Measurements from ENCODE around the gene EGLN1. TPM values are rescaled to one million over a fixed set of nuclear protein-coding genes. Genes with fewer than 3 reads are reported as not detected.

The EGLN1 gene
- total and polyA plus RNA-seq, 10 of the 15 experiments (the other 5 are each of a cell fraction or from before 2014, with no cell fraction given) = 2.4 to 46.6 (median 8.7) TPM

DNA sequence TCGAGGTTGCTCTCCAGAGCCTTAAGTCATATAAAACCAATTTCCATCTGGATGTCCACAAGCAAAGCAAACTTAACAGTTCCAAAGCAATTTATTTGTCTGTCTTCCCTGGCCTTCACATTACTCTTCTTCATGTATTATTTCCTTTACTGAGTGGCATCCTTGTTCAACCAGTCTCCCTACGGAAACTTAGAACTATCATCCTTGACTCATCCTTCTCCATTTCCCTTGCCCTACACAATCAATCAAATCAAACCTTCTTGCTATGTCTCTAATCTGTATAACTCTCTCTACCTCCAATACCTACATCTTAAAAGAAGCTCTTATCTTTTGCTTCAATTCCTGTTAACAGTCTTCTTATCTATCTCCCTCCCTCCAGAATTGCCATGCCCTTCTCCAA is 25.4 kb downstream of the EGLN1 start:
- Histone ChIP-seq H3K36me3 (ENCODE audit: control insufficient read depth in 2 of 2, insufficient read depth in 2 of 2, low read length in 1 of 2) (peaks cover 0 to 5% of the 10 kb centered on the region in 2 experiments; a peak in 1 of 4 replicates), H3K4me2 (ENCODE audit: control insufficient read depth, insufficient read depth) (no peak overlapping the region), H3K27ac (ENCODE audit: control insufficient read depth, insufficient read depth) (no peak overlapping the region), H2AFZ (ENCODE audit: control insufficient read depth, low read depth, low read length) (no peak overlapping the region), H3K27me3 (replicated peaks in 1 of 2; ENCODE audit: control insufficient read depth in 2 of 2, insufficient read depth in 2 of 2, low read length in 1 of 2) (no peaks in the 10 kb centered on the region), H3K4me3 (no peak overlapping the region), H4K20me1 (ENCODE audit: control insufficient read depth, insufficient read depth) (no peaks in the 10 kb centered on the region; the same call in 1 of the 2 replicates), H3K79me2 (ENCODE audit: control insufficient read depth, insufficient read depth, low read length) (peaks cover 28% of the 10 kb centered on the region), H3K4me1 (ENCODE audit: control insufficient read depth, insufficient read depth, low read length) (no peaks in the 10 kb centered on the region), H3K9me3 (replicated peaks; ENCODE audit: control insufficient read depth, insufficient read depth, low read length) (no peaks in the 10 kb centered on the region), H3K9ac (ENCODE audit: control insufficient read depth, insufficient read depth, low read length) (no peak overlapping the region)
- POLR2A ChIA-PET = no interaction called here
- ATAC-seq (no peak), DNase-seq (ENCODE audit: low read depth, low spot score) (no peak), FAIRE-seq (no peak)
- RAD21 ChIA-PET (ENCODE audit: unreplicated experiment) = no interaction called here
- intact Hi-C loops (cut with micrococcal nuclease; ENCODE audit: unreplicated experiment) = no loop called here
- SMC1A ChIA-PET (ENCODE audit: uncharacterized antibody, unreplicated experiment) = interaction anchor here (0.5 kb wide), 1 partner anchor 13 kb away, joined by 3 read pairs; no protein-coding TSS in a partner anchor
- in situ Hi-C loops (cut with MboI) = no loop called here
- TF ChIP-seq RFX5 (IDR thresholded peaks at IDR 0.05; ENCODE audit: low read depth, low read length) (no peak), NBN (IDR thresholded peaks at IDR 0.05) (no peak), ZSCAN29 (IDR thresholded peaks at IDR 0.05) (no peak), KDM1A (IDR thresholded peaks at IDR 0.05; ENCODE audit: borderline replicate concordance) (no peak), ATF7 (IDR thresholded peaks at IDR 0.05; ENCODE audit: low read depth) (no peak), PML (IDR thresholded peaks at IDR 0.05; ENCODE audit: low read length) (no peak), HCFC1 (IDR thresholded peaks at IDR 0.05; ENCODE audit: low read length) (no peak), BMI1 (IDR thresholded peaks at IDR 0.05; ENCODE audit: borderline replicate concordance) (no peak), STAT1 (conservative IDR thresholded peaks at IDR 0.05) (no peak), SMARCA5 (IDR thresholded peaks at IDR 0.05) (no peak), IKZF2 (IDR thresholded peaks at IDR 0.05) (no peak), ZNF622 (IDR thresholded peaks at IDR 0.05) (no peak), SREBF2 (IDR thresholded peaks at IDR 0.05; ENCODE audit: low read length) (no peak), WRNIP1 (IDR thresholded peaks at IDR 0.05; ENCODE audit: borderline replicate concordance, low read depth, low read length) (no peak), TARDBP (IDR thresholded peaks at IDR 0.05; ENCODE audit: borderline replicate concordance) (no peak)
- TF ChIP-seq, protein P1, sequence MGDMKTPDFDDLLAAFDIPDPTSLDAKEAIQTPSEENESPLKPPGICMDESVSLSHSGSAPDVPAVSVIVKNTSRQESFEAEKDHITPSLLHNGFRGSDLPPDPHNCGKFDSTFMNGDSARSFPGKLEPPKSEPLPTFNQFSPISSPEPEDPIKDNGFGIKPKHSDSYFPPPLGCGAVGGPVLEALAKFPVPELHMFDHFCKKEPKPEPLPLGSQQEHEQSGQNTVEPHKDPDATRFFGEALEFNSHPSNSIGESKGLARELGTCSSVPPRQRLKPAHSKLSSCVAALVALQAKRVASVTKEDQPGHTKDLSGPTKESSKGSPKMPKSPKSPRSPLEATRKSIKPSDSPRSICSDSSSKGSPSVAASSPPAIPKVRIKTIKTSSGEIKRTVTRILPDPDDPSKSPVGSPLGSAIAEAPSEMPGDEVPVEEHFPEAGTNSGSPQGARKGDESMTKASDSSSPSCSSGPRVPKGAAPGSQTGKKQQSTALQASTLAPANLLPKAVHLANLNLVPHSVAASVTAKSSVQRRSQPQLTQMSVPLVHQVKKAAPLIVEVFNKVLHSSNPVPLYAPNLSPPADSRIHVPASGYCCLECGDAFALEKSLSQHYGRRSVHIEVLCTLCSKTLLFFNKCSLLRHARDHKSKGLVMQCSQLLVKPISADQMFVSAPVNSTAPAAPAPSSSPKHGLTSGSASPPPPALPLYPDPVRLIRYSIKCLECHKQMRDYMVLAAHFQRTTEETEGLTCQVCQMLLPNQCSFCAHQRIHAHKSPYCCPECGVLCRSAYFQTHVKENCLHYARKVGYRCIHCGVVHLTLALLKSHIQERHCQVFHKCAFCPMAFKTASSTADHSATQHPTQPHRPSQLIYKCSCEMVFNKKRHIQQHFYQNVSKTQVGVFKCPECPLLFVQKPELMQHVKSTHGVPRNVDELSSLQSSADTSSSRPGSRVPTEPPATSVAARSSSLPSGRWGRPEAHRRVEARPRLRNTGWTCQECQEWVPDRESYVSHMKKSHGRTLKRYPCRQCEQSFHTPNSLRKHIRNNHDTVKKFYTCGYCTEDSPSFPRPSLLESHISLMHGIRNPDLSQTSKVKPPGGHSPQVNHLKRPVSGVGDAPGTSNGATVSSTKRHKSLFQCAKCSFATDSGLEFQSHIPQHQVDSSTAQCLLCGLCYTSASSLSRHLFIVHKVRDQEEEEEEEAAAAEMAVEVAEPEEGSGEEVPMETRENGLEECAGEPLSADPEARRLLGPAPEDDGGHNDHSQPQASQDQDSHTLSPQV (IDR thresholded peaks at IDR 0.05) = no peak
- TF ChIP-seq, protein P2, sequence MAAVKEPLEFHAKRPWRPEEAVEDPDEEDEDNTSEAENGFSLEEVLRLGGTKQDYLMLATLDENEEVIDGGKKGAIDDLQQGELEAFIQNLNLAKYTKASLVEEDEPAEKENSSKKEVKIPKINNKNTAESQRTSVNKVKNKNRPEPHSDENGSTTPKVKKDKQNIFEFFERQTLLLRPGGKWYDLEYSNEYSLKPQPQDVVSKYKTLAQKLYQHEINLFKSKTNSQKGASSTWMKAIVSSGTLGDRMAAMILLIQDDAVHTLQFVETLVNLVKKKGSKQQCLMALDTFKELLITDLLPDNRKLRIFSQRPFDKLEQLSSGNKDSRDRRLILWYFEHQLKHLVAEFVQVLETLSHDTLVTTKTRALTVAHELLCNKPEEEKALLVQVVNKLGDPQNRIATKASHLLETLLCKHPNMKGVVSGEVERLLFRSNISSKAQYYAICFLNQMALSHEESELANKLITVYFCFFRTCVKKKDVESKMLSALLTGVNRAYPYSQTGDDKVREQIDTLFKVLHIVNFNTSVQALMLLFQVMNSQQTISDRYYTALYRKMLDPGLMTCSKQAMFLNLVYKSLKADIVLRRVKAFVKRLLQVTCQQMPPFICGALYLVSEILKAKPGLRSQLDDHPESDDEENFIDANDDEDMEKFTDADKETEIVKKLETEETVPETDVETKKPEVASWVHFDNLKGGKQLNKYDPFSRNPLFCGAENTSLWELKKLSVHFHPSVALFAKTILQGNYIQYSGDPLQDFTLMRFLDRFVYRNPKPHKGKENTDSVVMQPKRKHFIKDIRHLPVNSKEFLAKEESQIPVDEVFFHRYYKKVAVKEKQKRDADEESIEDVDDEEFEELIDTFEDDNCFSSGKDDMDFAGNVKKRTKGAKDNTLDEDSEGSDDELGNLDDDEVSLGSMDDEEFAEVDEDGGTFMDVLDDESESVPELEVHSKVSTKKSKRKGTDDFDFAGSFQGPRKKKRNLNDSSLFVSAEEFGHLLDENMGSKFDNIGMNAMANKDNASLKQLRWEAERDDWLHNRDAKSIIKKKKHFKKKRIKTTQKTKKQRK (IDR thresholded peaks at IDR 0.05; ENCODE audit: low read depth, low read length) = no peak
- 100% methylated on average over 2 of the region's 2 CpGs for WGBS (ENCODE audit: insufficient coverage, insufficient replicate concordance, low lambda C conversion rate, missing lambda C conversion rate)
- CTCF ChIA-PET = interaction anchor here (0.8 to 2.1 kb wide), 2 partner anchors 15 to 17 kb away, joined by 3 to 5 read pairs; no protein-coding TSS in a partner anchor
- no TSS peak for BruUV-seq (replicated peaks)

All from GM12878 (cell line).